GM19240 (cell line): Measurements from ENCODE around the gene THRSP.
"Not testable (repeated sequence)": the region's sequence is repeated elsewhere in the genome, so short reads cannot be mapped to it uniquely, and the experiment has no call there.

Experiments used
- DNase-seq: peaks from one replicate; pipeline ENCODE4 v3.0.0; 2011; ENCODE audit warnings: low spot score; ENCODE audit not compliant: insufficient read length

THRSP gene

DNA sequence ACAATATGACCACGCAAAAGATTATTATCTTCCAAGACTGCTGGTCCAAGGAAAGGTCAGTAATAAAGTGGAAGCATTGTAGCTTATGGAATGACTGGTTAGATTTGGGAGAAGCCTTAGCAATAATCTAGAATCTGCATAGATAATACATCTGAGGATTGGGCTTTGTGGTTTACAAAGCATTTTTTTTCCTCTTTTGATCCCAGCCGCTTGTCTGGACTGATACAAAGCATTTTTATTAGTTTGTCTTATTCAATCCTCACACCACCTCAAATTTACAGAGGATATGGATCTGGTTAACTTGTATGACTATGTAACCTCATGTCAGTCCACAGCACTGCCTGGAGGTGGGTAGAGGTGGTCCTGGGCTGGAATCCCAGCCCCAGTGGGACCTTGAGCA lies 990 bp upstream of the THRSP start:
- no peak for DNase-seq

DNA sequence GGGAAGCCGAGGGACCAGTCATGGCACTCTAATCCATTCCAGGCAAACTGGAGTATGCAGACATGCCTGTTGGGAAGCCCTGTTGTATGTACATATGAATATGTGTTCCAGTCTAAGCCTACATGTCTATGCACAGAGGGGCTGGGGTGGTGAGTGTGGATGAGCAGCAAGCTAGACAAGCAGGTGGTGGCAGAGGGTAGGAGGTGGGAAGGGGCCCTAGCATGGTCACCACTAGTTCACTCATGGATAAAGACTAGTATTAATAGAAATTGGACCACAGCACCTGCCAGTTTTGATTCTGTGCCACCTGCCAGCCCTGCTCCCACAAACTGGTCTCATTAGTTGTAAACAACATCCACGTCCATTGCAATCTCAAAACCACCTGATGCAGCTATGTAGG lies 1.5 kb downstream of the THRSP start:
- no peak for DNase-seq

DNA sequence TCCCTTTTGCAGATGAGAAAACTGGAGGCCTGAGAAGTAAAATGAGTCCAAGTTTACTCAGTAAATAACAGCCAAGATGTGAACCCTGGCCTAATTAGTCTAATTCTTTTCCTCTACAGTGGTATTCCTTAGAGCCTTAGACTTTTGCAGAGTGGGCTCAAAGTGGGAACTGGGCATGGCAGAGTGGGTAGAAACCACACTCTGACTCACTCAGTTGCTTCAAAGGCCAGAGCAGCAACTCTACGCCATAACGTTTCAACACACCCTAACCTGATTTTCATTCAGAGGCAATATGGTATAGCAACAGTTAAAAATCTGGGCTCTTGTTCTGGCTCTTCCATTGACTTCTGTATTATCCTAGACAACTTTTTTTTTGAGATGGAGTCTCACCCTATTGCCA lies 2.8 kb downstream of the THRSP start:
- DNase-seq: no peak

DNA sequence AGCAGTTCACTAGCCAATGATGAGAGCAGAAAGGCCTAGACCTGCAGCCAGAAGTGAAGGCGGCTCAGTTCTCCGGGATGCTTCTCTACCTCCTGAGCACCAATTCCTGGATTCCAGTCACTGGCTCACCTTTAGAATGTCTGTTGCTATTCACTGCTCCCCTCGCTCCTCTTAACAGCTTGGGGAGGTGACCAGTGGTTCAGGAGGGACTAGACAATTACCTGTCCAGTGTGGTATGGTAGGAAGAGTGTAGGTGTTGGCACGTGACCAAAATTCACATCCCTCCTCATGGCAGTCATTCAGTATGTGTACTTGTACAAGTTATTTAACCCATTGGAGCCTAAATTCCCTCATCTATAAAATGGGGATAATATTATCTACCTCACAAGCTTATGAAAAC lies 4.0 kb downstream of the THRSP start:
- DNase-seq: no peak

DNA sequence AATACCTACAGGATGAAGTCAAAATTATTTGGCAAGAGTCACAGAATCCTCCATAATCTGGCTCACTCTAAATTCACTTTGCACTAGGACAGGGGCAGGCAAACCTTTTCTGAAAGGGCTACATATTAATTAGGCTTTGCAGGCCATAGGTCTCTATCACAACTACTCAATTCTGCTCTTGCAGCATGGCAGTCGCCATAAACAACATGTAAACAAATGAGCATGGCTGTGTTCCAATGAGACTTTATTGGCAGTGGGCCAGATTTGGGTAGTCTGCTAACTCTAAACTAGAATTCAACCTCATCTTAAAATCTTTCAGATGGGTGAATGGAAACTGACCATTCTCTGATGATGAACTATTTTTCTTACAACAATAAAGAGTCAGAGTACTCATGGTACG lies 5.8 kb downstream of the THRSP start:
- DNase-seq: no peak

DNA sequence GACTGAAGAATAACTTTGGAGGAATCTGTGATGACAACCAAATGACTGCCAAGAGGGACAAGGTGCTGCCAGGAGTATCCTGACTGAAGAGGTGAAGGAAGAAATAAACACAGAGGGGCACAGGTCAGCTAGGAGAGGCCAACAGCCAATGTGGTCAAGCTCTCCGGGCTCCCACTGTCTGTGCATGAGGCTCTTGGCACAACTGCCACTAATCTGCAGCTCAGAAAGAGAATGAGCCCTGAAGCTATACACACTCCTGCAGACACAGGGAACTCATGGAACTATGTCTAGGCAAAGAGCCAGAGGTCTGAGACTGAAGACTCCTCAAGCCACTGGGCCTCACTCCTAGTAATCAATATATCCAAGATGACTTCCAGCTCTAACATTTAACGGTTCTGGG lies 7.0 kb downstream of the THRSP start:
- no peak for DNase-seq

DNA sequence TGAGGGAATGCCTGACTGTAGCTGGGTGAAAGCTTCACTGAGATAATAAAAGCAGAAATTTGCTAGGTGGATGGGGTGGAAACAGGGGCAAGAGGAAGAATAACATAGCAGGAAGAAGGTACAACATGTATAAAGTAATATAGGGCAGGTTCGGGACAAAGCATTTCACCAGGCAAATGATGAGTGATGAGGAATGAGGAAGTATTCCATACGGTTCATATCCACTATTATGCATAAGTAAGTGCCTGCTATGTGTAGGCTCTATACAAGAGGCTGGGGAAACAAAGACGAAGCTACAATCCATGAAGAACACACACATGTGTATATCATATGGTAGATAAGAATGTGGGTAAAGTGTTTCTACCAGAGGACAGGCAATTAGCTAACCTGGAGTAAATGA lies 8.1 kb downstream of the THRSP start:
- no peak for DNase-seq

DNA sequence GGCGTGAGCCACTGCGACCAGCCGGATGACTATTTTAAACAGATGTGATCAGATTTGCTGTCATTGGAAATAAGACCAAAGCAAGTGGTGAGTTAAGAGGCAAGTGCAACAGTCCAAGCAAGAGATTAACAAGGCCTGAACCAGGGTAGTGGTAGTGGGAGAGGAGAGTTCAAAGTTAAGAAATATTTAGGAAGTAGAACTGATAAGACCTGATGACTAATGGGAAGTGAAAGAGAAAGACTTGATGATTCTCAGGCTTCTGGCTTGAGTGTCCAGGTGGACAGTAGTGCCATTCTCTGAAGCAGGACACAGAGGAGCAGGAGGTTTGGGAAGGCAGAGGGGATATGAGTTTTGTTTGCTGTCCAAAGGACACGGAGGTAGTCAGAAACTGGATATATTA lies 8.8 kb downstream of the THRSP start:
- no peak for DNase-seq

DNA sequence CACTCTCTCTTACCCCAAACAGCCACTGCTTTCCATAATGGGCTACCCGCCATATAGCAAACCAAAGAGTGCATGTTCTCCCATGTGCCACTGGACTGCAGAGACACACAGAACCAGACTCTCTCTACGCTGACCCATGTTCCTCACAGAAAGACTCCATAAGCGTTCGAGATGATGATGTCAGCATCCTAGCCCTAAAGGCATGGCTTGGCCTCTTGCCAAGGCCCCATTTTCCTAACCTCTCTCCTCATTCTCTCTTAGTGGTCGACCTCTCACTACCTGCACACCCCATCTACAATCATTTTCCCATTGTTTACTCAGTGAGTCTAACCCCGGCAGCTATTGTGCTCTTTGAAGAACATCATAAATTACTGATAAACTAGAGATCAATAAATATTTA lies 11.1 kb downstream of the THRSP start:
- no peak for DNase-seq

DNA sequence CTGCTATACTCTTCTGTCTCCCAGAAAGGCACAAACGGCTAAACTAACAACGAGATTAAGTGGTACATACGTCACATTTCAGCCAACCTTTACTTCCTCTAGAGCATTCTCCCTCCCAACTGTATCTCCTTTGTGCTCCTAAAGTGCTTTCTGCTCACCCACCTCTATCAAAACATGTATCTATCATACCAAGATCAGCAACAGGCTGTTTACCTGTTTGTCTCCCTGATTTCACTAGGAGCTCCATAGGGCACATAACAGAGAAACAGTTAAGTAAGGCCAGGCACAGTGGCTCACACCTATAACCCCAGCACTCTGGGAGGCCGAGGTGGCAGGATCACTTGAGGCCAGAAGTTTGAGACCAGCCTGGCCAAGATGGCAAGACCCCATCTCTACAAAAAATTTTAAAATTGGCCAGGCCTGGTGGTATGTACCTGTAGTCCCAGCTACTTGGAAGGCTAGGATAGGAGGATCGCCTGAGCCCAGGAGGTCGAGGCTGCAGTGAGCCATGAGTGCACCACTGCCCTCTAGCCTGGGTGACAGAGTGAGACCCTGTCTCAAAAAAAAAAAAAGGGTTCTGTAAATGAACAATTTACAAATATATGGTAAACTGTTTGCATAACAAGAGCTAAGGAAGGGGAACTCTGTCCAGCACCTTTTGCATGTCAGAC lies 13.2 kb downstream of the THRSP start:
- no peak for DNase-seq

DNA sequence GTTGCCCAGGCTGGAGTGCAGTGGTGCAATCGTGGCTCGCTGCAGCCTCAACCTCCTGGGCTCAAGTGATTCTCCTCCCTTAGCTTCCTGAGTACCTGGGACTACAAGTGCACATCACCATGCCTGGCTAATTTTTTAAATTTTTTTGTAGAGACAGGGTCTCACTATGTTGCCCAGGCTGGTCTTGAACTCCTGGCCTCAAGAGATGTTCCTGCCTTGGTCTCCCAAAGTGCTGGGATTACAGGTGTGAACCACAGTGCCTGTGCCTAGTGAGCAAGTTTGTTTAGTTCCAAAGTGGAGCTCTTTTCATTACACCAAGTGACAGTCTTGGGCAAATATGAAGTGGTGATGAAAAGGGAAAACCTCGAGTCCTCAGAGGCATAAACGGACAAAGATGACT lies 13.9 kb downstream of the THRSP start:
- not testable (repeated sequence) for DNase-seq

DNA sequence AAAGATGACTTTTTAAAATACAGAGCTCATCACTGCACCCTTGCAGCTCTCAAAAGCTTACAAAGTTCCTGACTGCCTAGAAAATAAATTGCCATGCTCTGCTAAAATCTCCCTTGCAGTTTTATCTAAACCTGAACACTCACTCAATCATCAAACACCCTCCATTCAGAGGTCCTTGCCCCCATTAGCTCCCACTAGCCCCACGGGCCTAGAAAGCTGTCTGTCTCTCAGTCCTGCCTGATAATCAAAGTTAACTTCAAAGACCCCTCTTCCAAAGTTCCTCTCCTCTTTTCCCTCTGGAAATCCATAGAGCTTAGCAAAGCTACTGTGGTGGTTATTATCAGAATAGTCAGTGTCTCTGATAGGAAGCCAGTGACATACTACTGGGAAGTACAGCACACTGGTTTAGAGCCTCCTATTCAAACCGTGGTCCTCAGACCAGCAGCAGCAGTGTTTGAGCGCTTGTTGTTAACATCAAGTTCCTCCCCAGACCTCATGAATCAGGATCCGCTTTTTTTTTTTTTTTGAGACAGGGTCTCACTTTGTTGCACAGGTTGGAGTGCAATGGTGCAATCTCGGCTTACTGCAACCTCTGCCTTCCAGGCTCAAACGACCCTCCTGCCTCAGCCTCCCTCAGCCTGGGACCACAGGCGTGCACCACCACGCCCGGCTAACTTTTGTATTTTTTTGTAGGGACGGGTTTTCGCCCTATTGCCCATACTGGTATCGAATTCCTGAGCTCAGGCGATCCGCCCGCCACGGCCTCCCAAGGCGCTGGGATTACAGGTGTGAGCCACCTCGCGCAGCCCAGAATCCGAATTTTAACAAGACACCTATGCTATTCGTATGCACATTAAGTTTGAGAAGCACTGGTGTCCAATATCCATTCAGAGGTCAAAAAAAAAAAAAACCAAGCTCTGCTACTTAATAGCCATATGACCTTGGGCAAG lies 14.8 kb downstream of the THRSP start:
- no peak for DNase-seq

DNA sequence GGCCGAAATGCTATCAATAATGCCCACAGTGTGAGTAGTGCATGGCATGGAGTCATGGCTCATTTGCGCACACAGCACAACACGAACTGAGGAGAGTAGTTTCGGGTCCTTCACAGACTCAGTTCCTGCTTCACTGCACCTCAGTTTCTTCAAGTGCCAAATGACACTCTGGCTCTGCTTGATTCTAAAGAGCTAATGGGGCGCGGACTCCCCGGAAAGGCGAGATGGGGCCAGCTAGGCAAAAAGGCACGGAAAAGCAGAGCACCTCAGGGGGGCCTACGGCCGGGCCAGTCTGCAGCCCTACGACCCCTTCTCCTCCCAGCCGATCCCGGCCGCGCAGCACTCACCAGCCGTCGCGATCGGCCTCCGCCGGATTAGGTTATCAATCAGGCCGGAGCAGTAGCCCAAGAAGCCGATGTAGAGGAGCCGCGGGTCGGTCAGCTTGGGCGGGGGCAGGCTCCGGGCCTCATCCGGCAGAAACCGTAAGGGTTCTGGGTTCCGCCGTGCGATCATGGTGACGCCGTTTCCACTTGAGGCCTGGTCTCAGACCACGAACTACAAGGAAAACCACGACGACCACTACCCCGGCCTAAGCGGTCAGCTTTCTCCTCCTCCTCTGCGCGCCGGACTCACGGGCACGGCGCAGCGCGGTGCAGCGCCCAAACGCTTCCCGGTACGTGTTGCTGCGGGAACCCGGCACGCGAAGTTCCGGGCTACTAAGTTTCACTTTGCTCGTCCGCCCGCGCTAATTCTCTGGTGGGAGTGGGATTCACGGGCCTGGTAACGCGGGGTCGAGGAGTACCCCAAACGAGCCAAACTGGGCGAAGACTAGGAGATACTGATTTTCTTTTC lies 15.8 kb downstream of the THRSP start, which contains the start of gene NDUFC2:
Gene NDUFC2 (minus strand): TSS at position 631 of the 852 bp plus-strand sequence. CDS start 118 bp downstream, at position 513.
- DNase-seq: peak; percentile 64

DNA sequence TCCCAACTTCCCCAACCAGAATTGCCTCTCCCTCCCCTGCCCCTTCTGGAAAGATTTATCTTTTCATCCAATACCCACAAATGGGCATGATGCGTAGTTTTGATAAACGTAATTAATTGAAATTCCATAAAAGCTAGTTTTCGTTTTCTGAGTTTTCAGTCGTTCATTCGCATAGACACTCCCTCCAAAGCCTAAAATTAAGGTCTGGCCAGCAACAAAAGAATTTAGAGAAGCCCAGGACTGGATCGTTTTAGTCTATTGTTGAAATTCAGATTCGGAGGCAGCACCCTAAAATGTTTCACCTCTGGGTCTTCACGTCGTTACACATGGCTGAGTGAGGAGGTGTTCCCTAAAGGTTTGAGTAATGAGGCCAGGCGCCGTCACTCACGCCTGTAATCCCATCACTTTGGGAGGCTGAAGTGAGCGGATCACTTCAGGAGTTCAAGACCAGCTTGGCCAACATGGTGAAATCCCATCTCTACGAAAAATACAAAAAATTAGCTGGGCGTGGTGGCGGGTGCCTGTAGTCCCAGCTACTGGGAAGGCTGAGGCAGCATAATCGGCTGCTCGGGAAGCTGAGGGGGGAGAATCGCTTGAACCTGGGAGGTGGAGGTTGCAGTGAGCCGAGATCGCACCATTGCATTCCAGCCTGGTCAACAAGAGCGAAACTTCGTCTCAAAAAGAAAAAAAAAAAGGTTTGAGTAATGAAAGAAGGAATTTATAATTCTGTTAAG lies 16.6 kb downstream of the THRSP start:
- DNase-seq: no peak

DNA sequence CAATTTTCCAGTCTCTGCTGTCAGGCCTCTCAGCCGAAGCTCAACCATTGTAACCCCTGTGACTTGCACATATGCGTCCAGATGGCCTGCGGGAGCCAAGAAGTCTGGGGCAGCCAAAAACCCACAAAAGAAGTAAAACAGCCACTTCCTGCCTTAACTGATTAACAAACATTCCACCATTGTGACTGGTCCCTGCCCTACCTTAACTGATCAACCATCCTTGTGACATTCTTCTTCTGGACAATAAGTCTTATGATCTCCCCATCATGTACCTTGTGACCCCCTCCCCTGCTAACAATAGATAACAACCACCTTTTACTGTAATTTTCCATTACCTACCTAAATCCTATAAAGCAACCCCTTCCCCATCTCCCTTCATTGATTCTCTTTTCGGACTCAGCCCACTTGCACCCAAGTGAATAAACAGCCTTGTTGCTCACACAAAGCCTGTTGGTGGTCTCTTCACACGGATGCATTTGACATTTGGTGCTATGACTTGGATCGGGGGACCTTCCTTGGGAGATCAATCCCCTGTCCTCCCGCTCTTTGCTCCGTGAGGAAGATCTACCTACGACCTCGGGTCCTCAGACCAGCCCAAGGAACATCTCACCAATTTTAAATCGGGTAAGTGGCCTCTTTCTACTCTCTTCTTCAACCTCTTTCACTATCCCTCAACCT lies 17.3 kb downstream of the THRSP start:
- no peak for DNase-seq

DNA sequence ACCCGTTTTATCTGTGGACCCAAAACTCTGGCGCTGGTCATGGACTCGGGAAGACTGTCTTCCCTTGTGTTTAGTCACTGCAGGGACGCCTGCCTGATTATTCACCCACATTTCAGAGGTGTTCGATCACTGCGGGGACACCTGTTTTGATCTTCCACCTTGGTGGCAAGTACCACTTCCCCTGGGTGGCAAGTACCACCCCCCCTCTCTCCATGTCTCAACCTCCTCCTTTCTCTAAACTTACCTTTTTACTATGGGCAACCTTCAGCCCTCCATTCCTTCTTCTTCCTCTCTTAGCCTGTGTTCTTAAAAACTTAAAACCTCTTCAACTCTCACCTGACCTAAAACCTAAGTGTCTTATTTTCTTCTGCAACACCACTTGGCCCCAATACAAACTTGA lies 17.9 kb downstream of the THRSP start:
- DNase-seq: no peak

DNA sequence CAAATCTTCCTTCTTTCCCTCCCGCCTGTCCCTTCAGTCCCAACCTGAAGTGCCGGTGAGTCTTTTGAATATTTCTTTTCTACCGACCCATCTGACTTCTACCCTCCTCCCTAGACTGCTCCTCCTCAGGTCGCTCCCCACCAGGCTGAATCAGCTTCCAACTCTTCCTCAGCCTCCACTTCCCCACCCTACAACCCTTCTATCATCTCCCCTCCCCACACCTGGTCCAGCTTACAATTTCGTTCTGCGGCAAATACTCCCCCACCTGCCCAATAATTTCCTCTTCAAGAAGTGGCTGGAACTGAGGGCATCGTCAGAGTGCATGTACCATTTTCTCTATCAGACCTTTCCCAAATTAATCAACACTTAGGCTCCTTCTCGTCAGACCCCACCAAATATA lies 18.5 kb downstream of the THRSP start:
- no peak for DNase-seq

DNA sequence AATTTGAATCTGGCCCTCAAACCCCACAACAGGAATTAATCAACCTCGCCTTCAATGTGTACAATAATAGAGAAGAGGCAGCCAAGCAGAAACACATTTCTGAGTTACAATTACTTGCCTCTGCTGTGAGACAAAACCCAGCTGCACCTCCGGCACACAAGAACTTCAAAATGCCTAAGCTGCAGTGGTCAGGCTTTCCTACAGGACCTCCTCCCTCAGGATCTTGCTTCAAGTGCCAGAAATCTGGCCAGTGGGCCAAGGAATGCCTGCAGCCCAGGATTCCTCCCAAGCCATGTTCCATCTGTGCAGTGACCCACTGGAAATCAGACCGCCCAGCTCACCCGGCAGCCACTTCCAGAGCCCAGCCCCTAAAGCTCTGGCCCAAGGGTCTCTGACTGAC lies 19.4 kb downstream of the THRSP start:
- no peak for DNase-seq

DNA sequence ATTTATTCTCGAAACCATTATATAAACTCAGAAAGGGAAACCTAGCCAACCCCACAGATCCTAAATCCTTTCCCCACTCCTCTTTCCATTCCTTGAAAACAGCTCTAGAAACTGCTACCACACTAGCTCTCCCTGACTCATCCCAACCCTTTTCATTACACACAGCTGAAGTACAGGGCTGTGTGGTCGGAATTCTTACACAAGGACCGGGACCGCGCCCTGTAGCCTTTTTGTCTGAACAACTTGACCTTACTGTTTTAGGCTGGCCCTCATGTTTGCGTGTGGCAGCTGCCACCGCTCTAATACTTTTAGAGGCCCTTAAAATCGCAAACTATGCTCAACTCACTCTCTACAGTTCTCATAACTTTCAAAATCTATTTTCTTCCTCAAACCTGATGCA lies 20.8 kb downstream of the THRSP start:
- not testable (repeated sequence) for DNase-seq

DNA sequence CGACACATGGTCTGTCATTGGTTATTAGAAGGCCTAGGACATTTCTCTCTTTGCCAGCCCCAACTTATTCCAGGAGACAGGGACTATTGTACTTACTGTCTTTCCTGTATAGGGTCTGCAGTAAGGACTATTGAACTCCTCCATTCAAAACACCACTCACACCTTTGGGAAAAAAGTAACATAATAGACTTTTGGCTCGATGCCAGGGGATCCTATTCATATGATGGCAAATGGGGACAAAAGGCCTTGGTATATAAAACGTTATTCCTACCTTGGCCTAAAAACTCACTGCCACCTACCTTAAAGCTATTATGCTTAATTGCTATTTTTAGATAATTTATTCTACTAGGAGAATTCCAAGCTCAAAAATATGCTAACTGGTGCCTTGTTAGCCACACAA lies 22.3 kb downstream of the THRSP start:
- DNase-seq: no peak
